ENCODE results near the gene IFNLR1.

IFNLR1 gene

DNA sequence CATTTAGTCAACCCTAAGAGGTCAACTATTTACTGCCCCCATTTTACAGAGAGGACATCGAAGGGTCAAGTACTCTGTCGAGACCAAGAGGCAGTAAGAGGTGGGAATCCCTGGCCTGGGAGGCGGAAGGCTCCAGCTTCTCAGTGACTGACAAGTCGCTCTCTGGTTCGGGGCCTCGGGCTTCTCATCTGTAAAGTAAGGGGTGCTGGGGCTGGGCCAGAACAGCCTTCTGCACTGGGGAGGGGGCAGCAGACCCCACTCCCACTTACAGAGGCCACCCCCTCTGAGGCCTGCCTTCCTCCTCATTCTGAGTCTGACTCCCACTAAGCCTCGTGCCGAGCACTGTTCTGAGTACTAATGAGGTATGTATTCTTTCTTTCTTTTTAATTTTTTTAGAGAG, 17.0 kb upstream of the IFNLR1 start:
- TF ChIP-seq YY1 (IDR thresholded peaks at IDR 0.05; ENCODE audit: low read depth) (no peak), CREB1 (IDR thresholded peaks at IDR 0.05; ENCODE audit: low read depth) (no peak), TAF1 (IDR thresholded peaks at IDR 0.05; ENCODE audit: low read depth) (no peak), NFIC (IDR thresholded peaks at IDR 0.05) (no peak), EGR1 (IDR thresholded peaks at IDR 0.05) (no peak), RAD21 (IDR thresholded peaks at IDR 0.05; ENCODE audit: low read depth) (no peak), CEBPB (IDR thresholded peaks at IDR 0.05) (no peak), TCF12 (IDR thresholded peaks at IDR 0.05; ENCODE audit: low read depth) (no peak), EP300 (IDR thresholded peaks at IDR 0.05; ENCODE audit: borderline replicate concordance) (no peak), ZBTB7A (IDR thresholded peaks at IDR 0.05; ENCODE audit: low read depth) (no peak), TEAD4 (IDR thresholded peaks at IDR 0.05) (no peak), FOXM1 (IDR thresholded peaks at IDR 0.05; ENCODE audit: borderline replicate concordance, low read depth) (no peak)
- TF ChIP-seq, protein P1, sequence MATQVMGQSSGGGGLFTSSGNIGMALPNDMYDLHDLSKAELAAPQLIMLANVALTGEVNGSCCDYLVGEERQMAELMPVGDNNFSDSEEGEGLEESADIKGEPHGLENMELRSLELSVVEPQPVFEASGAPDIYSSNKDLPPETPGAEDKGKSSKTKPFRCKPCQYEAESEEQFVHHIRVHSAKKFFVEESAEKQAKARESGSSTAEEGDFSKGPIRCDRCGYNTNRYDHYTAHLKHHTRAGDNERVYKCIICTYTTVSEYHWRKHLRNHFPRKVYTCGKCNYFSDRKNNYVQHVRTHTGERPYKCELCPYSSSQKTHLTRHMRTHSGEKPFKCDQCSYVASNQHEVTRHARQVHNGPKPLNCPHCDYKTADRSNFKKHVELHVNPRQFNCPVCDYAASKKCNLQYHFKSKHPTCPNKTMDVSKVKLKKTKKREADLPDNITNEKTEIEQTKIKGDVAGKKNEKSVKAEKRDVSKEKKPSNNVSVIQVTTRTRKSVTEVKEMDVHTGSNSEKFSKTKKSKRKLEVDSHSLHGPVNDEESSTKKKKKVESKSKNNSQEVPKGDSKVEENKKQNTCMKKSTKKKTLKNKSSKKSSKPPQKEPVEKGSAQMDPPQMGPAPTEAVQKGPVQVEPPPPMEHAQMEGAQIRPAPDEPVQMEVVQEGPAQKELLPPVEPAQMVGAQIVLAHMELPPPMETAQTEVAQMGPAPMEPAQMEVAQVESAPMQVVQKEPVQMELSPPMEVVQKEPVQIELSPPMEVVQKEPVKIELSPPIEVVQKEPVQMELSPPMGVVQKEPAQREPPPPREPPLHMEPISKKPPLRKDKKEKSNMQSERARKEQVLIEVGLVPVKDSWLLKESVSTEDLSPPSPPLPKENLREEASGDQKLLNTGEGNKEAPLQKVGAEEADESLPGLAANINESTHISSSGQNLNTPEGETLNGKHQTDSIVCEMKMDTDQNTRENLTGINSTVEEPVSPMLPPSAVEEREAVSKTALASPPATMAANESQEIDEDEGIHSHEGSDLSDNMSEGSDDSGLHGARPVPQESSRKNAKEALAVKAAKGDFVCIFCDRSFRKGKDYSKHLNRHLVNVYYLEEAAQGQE (IDR thresholded peaks at IDR 0.05; ENCODE audit: low read depth), result no peak
- TF ChIP-seq, protein P2, sequence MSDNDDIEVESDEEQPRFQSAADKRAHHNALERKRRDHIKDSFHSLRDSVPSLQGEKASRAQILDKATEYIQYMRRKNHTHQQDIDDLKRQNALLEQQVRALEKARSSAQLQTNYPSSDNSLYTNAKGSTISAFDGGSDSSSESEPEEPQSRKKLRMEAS (IDR thresholded peaks at IDR 0.05), result no peak
- TF ChIP-seq, protein P3, sequence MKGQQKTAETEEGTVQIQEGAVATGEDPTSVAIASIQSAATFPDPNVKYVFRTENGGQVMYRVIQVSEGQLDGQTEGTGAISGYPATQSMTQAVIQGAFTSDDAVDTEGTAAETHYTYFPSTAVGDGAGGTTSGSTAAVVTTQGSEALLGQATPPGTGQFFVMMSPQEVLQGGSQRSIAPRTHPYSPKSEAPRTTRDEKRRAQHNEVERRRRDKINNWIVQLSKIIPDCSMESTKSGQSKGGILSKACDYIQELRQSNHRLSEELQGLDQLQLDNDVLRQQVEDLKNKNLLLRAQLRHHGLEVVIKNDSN (IDR thresholded peaks at IDR 0.05), result no peak

GRCh38 chr1:24203404-24203803, 16.3 kb upstream of the IFNLR1 start:
- TF ChIP-seq CREB1 (IDR thresholded peaks at IDR 0.05; ENCODE audit: low read depth), result no peak
- TF ChIP-seq, protein P2 (IDR thresholded peaks at IDR 0.05), result no peak
- no peak for TF ChIP-seq CEBPB (IDR thresholded peaks at IDR 0.05)
- no peak for TF ChIP-seq ZBTB7A (IDR thresholded peaks at IDR 0.05; ENCODE audit: low read depth)
- TF ChIP-seq NFIC (IDR thresholded peaks at IDR 0.05), result no peak
- TF ChIP-seq, protein P3 (IDR thresholded peaks at IDR 0.05), result no peak
- no peak for TF ChIP-seq YY1 (IDR thresholded peaks at IDR 0.05; ENCODE audit: low read depth)
- TF ChIP-seq, protein P1 (IDR thresholded peaks at IDR 0.05; ENCODE audit: low read depth), result no peak
- no peak for TF ChIP-seq EP300 (IDR thresholded peaks at IDR 0.05; ENCODE audit: borderline replicate concordance)
- TF ChIP-seq TEAD4 (IDR thresholded peaks at IDR 0.05), result no peak
- no peak for TF ChIP-seq TAF1 (IDR thresholded peaks at IDR 0.05; ENCODE audit: low read depth)
- TF ChIP-seq FOXM1 (IDR thresholded peaks at IDR 0.05; ENCODE audit: borderline replicate concordance, low read depth), result no peak
- no peak for TF ChIP-seq TCF12 (IDR thresholded peaks at IDR 0.05; ENCODE audit: low read depth)
- no peak for TF ChIP-seq RAD21 (IDR thresholded peaks at IDR 0.05; ENCODE audit: low read depth)
- no peak for TF ChIP-seq EGR1 (IDR thresholded peaks at IDR 0.05)

DNA sequence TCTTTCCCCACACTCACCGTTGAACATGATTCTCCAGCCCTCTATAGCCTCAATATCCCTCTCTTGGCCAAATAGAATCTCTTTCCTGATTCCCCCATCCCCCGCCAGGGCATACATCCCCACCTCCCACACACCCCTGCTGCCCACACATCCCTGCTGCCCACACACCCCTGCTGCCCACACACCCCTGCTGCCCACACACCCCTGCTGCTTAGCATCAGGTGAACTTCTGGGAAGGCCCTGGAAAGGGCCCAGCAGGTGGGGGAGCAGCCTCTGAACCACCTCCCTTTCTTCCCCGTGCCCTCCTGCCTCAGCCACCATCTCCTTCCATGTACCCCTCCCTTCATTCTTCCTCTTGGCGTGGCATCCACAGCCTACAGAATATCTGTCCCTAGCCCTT, 15.9 kb upstream of the IFNLR1 start:
- TF ChIP-seq YY1 (IDR thresholded peaks at IDR 0.05; ENCODE audit: low read depth) (no peak), RAD21 (IDR thresholded peaks at IDR 0.05; ENCODE audit: low read depth) (no peak), TAF1 (IDR thresholded peaks at IDR 0.05; ENCODE audit: low read depth) (no peak), TCF12 (IDR thresholded peaks at IDR 0.05; ENCODE audit: low read depth) (no peak), CEBPB (IDR thresholded peaks at IDR 0.05) (no peak), EP300 (IDR thresholded peaks at IDR 0.05; ENCODE audit: borderline replicate concordance) (no peak), NFIC (IDR thresholded peaks at IDR 0.05) (no peak), CREB1 (IDR thresholded peaks at IDR 0.05; ENCODE audit: low read depth) (no peak), FOXM1 (IDR thresholded peaks at IDR 0.05; ENCODE audit: borderline replicate concordance, low read depth) (no peak), TEAD4 (IDR thresholded peaks at IDR 0.05) (no peak), EGR1 (IDR thresholded peaks at IDR 0.05) (no peak), ZBTB7A (IDR thresholded peaks at IDR 0.05; ENCODE audit: low read depth) (no peak)
- TF ChIP-seq, protein P1 (IDR thresholded peaks at IDR 0.05; ENCODE audit: low read depth), result no peak
- TF ChIP-seq, protein P2 (IDR thresholded peaks at IDR 0.05), result no peak
- TF ChIP-seq, protein P3 (IDR thresholded peaks at IDR 0.05), result no peak
